Panc1 (cell line): ENCODE data around the gene KCNN3.

Experiments used
- SIN3A ChIP-seq: IDR thresholded peaks from 2 replicates; pipeline ENCODE4 v1.6.1; 2012; ENCODE audit warnings: low read depth, mild to moderate bottlenecking, low read length, moderate library complexity, borderline replicate concordance; ENCODE audit not compliant: insufficient read depth
- TF ChIP-seq, protein P1 (sequence below): fragments of 450-650 bp; IDR thresholded peaks from 2 replicates; pipeline ENCODE4 v1.5.1; 2017; ENCODE audit warnings: mild to moderate bottlenecking

DNA sequence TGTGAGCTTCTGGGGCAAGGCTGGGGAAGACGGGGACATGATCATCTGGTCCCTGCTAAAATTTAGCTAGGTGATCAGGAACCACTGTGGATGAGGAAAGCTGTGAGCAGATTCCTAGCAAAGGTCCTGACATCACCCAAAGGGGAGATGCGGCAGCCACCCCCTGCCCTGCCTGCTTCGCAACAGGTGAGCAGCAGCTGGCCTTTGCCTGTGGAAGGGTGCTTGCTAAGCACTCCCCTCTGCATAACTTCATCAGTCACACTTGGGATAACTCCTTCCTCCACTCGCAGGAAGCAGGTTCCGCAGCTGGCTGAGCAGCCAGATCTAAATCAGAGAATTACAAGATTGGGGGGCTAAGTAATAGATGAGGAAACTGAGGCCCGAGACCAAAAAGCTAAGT lies 51.2 kb downstream of the KCNN3 start:
- TF ChIP-seq, protein P1, sequence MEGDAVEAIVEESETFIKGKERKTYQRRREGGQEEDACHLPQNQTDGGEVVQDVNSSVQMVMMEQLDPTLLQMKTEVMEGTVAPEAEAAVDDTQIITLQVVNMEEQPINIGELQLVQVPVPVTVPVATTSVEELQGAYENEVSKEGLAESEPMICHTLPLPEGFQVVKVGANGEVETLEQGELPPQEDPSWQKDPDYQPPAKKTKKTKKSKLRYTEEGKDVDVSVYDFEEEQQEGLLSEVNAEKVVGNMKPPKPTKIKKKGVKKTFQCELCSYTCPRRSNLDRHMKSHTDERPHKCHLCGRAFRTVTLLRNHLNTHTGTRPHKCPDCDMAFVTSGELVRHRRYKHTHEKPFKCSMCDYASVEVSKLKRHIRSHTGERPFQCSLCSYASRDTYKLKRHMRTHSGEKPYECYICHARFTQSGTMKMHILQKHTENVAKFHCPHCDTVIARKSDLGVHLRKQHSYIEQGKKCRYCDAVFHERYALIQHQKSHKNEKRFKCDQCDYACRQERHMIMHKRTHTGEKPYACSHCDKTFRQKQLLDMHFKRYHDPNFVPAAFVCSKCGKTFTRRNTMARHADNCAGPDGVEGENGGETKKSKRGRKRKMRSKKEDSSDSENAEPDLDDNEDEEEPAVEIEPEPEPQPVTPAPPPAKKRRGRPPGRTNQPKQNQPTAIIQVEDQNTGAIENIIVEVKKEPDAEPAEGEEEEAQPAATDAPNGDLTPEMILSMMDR, result no peak
- TF ChIP-seq SIN3A, result no peak
